Activated CD4-positive, alpha-beta T cell treated with anti-CD3 and anti-CD28 coated beads, Interleukin-10, Interleukin-2, amounts not matched to agents 100 ng/mL and 50 ng/mL, durations not matched to agents 16 hours and 8 hours (primary cell): ENCODE results near the gene SERPINB13.
A peak's percentile ranks its signal among the peaks of the same experiment; 100 is the strongest.
"Not testable (repeated sequence)": the region's sequence is repeated elsewhere in the genome, so short reads cannot be mapped to it uniquely, and the experiment has no call there.

Experiments
- DNase-seq: peaks from one replicate; pipeline ENCODE4 v3.0.0-alpha.2; 2020

The SERPINB13 gene

GRCh38 chr18:63590966-63591695 is 4.0 kb downstream of the SERPINB13 start:
- DNase-seq = no peak

GRCh38 chr18:63591725-63592124 is 4.6 kb downstream of the SERPINB13 start:
- no peak for DNase-seq

- no peak for DNase-seq
Measured at GRCh38 chr18:63592471-63592870, 5.3 kb downstream of the SERPINB13 start.

- no peak for DNase-seq
Measured at GRCh38 chr18:63596964-63597363, 9.8 kb downstream of the SERPINB13 start.

- DNase-seq = no peak
Measured at GRCh38 chr18:63603355-63603754, 16.2 kb downstream of the SERPINB13 start.

GRCh38 chr18:63603772-63604171 is 16.6 kb downstream of the SERPINB13 start:
- DNase-seq = peak; percentile 7

- no peak for DNase-seq
Measured at GRCh38 chr18:63604791-63605567, 17.8 kb downstream of the SERPINB13 start.

GRCh38 chr18:63606526-63606925 is 19.4 kb downstream of the SERPINB13 start:
- DNase-seq = no peak

GRCh38 chr18:63613420-63613819 is 26.3 kb downstream of the SERPINB13 start:
- no peak for DNase-seq

- no peak for DNase-seq
Measured at GRCh38 chr18:63617049-63617914, 30.1 kb downstream of the SERPINB13 start.

- no peak for DNase-seq
Measured at GRCh38 chr18:63617915-63618234, 30.7 kb downstream of the SERPINB13 start.

GRCh38 chr18:63619661-63620060 is 32.5 kb downstream of the SERPINB13 start:
- no peak for DNase-seq

- DNase-seq = no peak
Measured at GRCh38 chr18:63624863-63625262, 37.7 kb downstream of the SERPINB13 start.

- DNase-seq = no peak
Measured at GRCh38 chr18:63626431-63626830, 39.3 kb downstream of the SERPINB13 start.

GRCh38 chr18:63627819-63628218 is 40.7 kb downstream of the SERPINB13 start:
- no peak for DNase-seq

GRCh38 chr18:63637703-63638102 is 50.6 kb downstream of the SERPINB13 start:
- DNase-seq = no peak

GRCh38 chr18:63641157-63641680 is 54.1 kb downstream of the SERPINB13 start:
- DNase-seq = not testable (repeated sequence)

- not testable (repeated sequence) for DNase-seq
Measured at GRCh38 chr18:63642668-63643356, 55.7 kb downstream of the SERPINB13 start.

GRCh38 chr18:63644142-63644541 is 57.0 kb downstream of the SERPINB13 start, which contains the start of gene SERPINB4:
Gene SERPINB4 (minus strand): TSS chr18:63644256. CDS start chr18:63643577, 679 bp downstream.
- DNase-seq = not testable (repeated sequence)

GRCh38 chr18:63644694-63645093 is 57.6 kb downstream of the SERPINB13 start:
- DNase-seq = not testable (repeated sequence)

GRCh38 chr18:63646936-63647335 is 59.8 kb downstream of the SERPINB13 start:
- no peak for DNase-seq

GRCh38 chr18:63648241-63648640 is 61.1 kb downstream of the SERPINB13 start:
- DNase-seq = no peak
